GM19463 (cell line): ENCODE data around the gene MRPL49.

ENCODE experiments used
- ATAC-seq: cut with Tn5 transposase; IDR thresholded peaks from one replicate; pipeline ENCODE4 v1.9.1; 2021; ENCODE audit warnings: mild to moderate bottlenecking, moderate library complexity; ENCODE audit not compliant: unreplicated experiment

Gene MRPL49

DNA sequence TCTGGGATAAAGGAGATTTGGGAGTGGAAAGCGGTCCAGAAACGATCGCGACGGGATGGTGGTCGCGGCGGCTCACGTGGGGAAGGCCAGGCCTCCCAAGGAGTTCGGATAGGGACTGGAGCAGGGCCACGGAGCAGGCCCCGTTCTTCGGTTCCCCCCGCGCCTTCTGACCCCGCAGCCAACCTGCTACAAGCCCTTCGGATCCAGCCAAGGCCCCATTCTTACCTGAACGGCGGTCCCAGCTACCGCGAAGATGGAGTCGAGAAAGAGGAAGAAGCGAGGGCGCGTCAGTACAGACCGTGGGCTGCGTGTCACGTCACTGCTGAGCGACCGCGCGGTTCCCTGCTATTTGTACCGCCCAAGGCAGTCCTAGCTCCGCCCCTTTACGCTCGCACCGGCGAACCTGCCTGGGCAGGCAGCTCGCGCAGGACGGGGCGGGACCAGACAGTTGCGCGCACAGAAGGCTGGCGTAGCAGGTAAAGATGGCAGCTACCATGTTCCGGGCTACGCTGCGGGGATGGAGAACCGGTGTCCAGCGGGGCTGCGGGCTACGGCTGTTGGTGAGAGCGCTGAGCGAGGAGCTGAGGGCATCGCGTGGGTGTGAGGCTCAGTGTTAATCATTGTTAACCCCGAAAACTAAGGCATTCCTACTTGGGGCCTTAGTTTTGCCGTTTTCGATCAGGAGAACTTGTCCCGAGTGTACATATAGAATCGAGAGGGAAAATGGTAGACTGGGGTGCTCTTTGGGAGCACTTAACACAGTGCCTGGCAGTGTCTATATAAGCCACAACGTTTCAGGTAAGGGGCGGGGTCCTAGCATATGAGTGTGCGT is at the start of gene MRPL49, which contains the start of gene FAU:
Gene MRPL49 (plus strand): TSS at position 457 of the 832 bp plus-strand sequence. CDS start 26 bp downstream, at position 483.
Gene FAU (minus strand): TSS at position 270 of the 832 bp plus-strand sequence. CDS start 321 bp downstream, outside the sequence.
- ATAC-seq: peak; percentile 75

DNA sequence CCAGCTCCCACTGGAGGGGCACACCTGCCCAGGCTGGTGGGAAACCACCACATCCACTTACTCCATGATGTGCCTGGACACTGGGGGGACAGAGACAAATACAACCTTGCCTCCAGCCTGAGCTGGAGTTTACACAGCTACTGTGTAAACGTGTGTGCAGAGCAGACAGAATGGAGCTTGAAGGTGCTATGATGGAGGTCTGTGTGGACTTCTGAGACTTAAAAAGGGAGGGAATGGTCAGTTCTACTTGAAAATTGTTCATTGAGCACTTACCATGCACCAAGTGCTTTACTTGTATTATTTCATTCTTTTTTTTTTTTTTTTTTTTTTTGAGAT is 49.5 kb upstream of the MRPL49 start:
- ATAC-seq: no peak

DNA sequence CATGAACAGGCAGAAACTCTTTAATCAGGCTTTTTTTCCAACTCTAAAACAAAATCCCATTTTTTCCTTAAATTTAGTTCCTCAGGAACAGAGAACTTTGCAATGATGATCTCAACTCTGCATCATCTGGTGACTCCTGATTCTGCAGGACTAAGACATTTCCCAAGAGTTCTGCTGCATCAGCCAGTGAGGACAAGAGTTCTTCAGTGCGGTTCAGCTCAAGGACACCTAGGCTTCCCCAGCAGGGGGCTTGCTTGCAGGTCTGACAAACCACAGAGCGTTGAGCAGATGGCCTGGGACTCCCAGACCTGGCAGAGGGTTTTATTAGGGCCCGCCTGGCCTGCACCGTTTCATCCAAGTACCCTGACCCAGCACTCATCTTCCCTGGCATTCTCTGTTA is 44.7 kb upstream of the MRPL49 start:
- ATAC-seq: no peak

DNA sequence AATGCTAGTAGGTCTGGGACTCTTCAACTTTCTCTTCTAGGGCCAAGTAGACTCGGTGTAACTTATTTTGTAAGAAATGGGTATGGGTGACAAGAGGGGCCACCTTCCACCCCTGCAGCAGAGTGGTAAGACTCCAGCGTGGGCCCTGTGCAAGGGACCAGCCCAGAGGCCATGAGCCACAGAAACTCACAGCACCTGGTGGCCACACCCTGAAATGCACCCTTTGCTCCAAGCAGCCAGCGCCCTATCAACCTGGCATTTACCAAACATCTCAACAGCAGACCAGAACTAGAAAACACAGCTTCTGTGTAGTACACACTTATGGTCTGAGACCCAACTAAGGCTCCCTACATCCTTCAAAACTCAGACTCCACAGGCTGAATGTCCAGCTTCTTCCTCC is 44.0 kb upstream of the MRPL49 start:
- ATAC-seq: peak; percentile 51

DNA sequence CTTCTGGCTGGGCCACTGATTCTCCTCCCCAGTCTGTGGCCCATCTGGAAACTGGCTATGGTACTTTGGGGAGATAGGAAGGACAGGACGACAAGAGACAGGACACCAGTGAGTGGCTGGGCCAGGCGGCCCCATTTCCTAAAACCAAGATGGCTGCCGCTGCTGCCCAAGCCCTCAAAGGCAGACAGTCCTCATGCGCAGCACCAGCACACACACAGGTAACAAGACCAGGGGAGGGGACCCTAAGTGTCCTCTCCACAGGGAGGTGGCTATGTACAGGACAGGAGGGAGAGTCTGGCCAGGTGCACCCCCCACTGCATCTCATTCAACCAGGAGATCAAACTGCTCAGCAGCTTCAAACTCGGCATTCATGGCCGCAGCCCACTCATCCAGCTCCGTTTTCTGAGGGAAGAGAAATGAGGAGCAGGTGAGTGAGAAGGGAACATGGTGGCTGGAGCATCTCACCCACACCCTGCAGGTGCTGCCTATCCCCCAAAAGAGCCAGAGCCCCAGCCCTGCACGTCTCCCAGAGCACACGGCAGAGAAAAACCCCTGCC is 43.3 kb upstream of the MRPL49 start:
- ATAC-seq: no peak

DNA sequence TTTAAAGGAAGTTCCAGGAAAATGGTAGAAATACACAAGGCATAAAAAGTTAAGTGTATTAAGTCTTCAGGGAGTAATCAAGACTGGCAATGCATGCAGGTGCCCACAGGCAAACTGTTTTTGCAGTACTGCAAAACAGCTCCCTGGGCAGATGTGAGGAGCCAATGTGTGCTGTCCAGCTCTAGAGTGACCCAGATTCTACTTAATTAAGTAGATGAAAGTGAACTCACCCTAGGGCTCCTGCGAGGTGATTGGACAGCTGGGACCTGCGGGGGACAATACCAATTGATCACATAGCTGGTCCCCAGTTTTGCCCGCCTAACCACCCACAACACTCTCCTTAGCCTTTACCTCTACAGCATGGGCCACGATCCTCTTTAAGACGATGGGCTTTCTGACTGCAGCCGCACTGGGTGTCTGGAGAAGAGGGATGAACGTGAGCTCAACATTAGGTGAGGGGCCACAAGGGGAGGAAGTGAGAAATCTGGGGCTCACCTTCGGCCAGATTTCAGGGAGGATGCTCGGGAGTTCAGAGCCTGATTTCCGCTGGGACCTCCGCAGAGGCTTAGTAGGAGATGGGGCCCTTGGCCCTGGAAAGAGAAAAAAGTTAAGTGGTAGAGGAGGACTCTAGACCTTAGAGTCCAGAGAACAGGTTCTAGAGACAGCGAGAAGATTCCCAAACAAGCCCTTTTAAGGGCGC is 38.8 kb upstream of the MRPL49 start:
- peak; percentile 17 for ATAC-seq

DNA sequence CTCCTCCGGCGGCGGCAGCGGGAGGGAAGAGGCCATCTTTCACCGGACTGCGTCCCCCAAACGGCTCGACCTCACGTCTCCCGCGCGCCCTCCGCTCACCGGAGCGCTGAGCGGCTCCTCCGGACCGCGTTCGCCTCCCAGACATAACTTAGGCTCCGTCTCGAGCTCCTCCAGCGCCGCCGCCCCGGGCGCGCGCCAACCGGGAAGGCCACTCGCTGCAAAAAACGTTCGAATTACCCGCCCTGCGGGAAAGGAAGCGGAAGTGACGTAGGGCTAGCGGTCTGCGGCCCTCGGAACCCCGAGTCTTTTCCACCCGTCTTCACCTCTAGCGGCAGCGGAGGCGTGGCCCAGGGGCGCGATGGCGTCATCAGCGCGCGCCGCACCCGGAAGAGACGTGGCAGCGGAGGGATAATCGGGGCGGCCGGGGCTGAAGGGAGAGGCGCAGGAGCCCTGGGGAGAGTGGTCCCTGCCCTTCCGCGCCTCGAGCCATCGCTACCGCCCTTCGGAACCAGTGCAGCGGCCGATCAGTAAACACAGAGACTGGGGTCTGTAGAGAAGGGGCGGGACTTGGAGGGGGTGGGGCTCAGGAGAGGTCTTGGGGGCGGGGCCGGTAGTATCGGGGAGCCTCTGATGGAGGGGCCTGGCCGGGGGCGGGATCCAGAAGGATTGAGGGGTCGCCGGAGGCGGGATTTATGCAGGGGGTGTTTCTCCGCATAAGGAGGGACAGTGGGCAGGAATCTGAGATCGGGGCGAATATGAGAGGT is 38.1 kb upstream of the MRPL49 start, which contains the start of the genes CDCA5 and ZFPL1:
Gene CDCA5 (minus strand): TSS at position 207 of the 764 bp plus-strand sequence. CDS start 62 bp downstream, at position 145.
Gene ZFPL1 (plus strand): TSS at position 389 of the 764 bp plus-strand sequence. CDS start 477 bp downstream, outside the sequence.
- ATAC-seq: peak; percentile 78

DNA sequence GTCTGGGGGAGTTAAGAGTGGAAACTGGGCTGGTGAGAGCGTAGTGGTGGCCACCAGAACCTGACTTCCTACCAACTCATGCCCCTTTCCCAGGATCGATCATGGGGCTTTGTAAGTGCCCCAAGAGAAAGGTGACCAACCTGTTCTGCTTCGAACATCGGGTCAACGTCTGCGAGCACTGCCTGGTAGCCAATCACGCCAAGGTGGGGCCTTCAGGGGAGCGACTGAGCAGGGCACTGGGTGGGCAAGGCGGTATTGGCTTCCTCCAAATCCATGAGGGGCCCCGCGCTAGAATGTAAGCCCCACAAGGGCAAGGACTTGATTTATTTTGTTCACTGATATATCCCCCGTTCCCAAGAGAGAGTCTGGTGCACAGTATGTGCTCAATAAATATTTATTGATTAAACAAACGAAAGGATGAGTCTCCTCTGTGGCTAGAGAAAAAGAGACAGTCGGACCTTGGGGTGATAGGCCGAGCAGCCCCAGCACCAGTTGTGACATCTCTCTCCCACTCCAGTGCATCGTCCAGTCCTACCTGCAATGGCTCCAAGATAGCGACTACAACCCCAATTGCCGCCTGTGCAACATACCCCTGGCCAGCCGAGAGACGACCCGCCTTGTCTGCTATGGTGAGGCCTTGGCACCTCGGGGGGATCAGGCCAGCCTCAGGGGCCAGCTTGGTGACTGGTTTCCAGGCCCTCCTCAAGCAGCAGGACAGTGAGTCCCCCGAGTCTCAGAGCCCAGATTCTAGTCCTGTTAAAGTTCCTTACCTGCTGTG is 37.3 kb upstream of the MRPL49 start:
- ATAC-seq: no peak

DNA sequence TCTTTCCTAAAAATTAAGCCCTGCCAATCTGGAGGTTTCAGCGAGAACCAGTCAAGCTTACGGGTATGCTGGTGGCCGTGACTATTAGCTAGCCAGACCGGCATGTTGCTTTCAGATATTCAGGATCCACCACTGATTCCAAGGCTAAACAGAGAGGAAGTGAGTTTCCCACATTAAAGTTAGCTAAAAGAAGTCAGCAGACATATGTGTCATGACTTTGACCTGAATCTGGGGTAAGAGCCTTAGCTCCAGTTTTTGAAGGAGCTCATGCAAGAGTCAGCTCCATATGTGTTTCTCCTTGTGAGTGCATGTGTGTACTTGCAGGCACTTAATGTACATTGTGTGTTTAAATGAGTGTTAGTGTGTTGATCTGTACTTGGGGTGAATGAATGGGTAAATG is 36.7 kb upstream of the MRPL49 start:
- ATAC-seq: no peak

DNA sequence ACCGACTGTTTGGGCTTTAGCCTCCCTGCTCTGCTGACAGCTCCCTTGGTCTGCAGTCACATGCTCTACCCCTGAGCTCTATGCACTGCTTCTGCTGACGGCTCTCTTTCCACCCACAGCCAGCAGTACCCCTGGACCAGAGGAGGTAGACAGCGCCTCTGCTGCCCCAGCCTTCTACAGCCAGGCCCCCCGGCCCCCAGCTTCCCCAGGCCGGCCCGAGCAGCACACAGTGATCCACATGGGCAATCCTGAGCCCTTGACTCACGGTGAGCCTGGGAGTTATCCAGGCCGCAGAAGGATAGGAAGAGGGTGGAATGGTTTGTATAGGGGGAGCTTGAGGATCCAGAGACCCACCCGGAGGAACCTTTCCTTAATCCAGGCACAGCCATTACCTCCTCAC is 35.3 kb upstream of the MRPL49 start:
- no peak for ATAC-seq

DNA sequence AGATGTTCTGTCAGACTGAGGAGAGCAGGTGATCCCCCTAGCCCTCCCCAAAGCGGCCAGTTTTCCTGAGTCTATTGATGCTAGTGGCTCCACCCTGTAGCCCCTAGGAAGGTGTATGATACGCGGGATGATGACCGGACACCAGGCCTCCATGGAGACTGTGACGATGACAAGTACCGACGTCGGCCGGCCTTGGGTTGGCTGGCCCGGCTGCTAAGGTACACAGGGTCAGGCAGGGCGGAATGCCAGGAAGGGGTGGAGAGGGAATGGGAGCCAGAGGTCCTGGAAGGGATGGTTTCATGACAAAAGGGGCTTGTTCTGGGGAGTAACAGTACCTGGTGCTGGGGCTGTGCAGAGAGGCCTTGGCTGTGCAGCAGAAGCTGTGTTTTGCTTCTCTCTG is 34.9 kb upstream of the MRPL49 start:
- no peak for ATAC-seq

DNA sequence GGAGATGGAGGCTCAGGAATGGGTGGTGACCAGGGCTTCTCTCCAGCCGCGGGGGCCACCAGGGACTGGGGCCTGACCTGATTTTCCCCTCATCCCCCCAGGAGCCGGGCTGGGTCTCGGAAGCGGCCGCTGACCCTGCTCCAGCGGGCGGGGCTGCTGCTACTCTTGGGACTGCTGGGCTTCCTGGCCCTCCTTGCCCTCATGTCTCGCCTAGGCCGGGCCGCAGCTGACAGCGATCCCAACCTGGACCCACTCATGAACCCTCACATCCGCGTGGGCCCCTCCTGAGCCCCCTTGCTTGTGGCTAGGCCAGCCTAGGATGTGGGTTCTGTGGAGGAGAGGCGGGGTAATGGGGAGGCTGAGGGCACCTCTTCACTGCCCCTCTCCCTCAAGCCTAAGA is 34.3 kb upstream of the MRPL49 start:
- ATAC-seq: no peak

DNA sequence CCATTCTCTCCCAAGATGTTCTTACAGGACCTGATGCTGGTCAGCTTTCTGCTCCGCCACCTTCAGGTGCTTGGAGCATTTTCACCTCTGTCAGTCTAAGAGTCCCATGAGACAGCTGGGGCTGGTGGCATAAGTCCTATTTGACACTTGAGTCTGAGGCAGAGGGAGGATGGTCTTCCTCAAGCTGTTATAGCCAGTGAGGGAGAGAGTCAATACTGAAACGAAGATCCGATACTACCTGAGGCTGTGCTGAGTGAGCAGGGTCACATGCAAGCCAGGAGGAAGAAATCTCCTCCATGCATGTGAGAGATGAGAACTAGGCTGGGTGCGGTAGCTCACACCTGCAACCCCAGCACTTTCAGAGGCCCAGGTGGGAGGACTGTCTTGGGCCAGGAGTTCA is 32.5 kb upstream of the MRPL49 start:
- no peak for ATAC-seq

DNA sequence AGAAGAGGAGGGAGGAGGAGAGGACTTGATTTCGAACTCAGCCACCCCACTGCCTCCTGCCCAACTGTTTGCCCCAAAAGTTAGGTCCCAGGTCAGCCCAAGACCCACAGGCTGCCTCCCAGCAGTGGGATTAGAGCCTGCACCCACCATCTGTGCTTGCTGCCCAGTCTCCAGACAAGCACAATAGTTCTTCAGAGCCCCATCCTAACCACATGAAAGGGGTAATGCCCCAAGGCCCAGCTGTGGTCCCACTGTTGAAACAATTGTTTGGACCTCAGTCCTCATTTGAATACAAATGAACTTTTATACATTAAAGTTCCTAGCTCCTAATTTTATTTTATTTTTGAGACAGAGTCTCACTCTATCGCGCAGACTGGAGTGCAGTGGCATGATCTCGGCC is 31.5 kb upstream of the MRPL49 start:
- ATAC-seq: no peak

DNA sequence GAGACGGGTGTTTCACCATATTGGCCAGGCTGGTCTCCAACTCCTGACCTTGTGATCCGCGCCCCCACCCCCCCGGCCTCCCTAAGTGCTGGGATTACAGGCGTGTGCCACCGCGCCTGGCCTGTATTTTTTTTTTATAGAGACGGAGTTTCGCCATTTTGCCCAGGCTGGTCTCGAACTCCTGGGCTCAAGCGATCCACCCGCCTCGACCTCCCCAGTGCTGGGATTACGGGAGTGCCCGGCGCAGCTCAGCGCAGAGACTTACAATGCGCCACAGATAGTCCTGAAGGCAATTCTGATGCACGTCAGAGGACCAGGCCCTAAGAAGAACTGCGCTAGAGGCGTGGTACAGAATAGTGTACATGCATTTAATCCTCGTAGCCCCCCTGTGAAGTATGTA is 26.7 kb upstream of the MRPL49 start:
- ATAC-seq: no peak

DNA sequence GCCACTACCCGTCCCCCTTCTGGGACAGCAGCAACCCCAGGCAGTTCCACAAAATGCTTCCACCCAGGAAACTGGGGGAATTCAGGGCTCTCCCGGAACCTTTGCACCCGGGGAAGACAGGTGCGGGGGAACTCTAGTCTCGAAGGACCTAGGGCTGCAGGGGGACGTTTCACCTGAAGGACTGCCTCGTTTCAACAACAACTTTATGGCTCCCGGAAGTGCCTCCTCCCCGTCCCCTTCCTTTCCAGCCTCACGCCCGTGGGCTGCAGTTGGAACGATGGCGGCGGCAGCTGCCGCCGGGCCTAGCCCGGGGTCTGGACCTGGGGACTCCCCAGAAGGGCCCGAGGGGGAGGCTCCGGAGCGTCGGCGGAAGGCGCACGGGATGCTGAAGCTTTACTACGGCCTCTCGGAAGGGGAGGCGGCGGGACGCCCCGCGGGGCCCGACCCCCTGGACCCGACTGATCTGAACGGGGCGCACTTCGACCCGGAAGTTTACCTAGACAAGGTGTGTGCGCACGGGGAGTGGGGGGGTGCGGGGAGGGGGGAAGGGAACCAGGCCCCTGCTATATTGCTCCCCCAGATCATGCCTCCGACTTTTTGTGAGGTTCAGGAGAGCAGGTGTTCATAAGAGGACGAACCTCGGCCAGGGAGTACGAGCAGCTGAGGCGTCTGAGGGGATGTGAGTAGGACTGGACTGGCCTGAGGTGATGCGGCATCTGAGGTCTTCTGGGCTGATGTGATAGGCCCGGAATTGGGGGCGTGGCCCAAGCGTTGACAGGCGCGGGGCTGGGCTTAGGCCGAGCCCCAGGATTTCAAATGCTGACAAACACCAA is 25.9 kb upstream of the MRPL49 start, which contains the start of gene VPS51:
Gene VPS51 (plus strand): TSS at position 241 of the 833 bp plus-strand sequence. CDS start 37 bp downstream, at position 278.
- peak; percentile 91 for ATAC-seq

DNA sequence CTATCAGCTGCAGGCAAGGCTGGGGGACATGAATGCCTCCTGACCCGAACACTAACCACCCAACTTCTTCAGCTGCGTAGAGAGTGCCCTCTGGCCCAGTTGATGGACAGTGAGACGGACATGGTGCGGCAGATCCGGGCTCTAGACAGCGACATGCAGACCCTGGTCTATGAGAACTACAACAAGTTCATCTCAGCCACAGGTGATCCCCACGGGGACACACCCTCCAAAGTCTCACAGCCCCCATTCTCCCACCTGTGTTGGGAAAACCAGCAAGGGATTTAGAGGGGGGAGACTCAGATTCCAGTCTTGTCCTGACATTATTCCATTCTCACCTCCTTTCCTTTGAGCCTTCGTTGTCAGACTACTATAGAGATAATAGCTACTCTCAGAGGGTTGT is 25.2 kb upstream of the MRPL49 start:
- ATAC-seq: no peak

DNA sequence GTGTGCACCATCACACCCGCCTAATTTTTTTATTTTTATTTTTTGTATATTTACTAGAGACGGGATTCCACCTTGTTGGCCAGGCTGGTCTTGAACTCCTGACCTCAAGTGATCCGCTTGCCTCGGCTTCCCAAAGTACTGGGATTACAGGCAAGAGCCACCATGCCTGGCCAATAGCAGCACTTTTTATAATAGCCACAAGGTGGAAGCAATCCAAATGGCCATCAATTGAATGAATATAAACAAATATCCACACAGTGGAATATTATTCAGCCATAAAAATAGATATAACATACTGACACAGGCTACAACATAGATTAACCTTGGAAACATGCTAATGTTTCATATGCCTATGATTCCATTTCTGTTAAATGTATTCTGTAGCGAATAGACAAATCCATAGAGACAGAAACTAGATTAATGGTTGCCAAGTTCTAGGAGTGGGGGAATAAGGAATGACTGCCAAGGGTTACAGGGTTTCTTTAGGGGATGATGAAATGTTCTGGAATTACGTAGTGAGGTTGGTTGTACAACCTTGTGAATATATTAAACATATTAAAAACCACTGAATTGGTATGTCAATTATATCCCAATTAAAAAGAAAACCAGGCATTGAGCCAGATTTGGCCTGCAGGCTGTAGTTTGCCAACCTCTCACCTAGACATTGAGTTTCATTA is 21.3 kb upstream of the MRPL49 start:
- ATAC-seq: no peak
